ENCODE results near the gene ZNF689. TPM values are rescaled to one million over a fixed set of nuclear protein-coding genes. Genes with fewer than 3 reads are reported as not detected.

Gene ZNF689
- total RNA-seq, 1 experiment from 2014 or later, result 10.3 TPM

DNA sequence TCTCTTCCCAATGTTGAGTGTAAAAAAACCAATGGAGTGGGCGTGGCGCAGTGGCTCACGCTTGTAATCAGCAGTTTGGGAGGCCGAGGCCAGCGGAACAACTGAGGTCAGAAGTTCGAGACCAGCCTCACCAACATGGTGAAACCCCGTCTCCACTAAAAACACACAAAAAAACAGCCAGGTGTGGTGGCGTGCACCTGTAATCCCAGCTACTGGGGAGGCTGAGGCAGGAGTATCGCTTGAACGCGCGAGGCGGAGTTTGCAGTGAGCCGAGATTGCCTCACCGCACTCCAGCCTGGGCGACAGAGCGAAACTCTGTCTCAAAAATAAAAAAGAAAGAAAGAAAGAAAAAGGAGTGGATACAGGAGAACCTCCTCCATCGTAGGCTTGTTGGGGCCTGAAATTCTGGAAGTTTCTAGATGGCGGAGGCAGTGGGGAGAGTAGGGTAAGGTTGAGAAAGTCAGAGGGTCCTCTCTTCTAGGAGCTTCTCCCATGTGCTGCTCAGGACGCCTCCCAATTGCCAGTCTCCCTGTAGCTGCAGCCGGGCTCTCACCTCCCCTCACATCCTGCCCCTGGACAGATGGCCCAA, 51.3 kb downstream of the ZNF689 start:
- ChIA-PET POLR2A (interaction anchor here (0.8 to 2.4 kb wide), 9 partner anchors 9 to 141 kb away, joined by 3 to 21 read pairs (median 3); partner anchors contain the start of genes DCTPP1, ZNF688 and ZNF747), CTCF (interaction anchor here (0.8 to 1.3 kb wide), 6 partner anchors 13 to 149 kb away, joined by 3 to 6 read pairs (median 4); partner anchors contain the start of genes DCTPP1, ZNF688 and ZNF747), RAD21 (ENCODE audit: low non-redundant PET in 1 of 2, low total read pairs in 2 of 2, uncharacterized antibody in 2 of 2, unreplicated experiment in 2 of 2) (interaction anchor here (0.8 to 1.0 kb wide), 4 partner anchors 13 to 129 kb away, joined by 3 read pairs; partner anchors contain the start of genes DCTPP1 (in 1 of the 2), ZNF688 (in 1 of the 2) and ZNF747 (in 1 of the 2))
- no peaks in the 10 kb centered on the region for H3K9me2 ChIP-seq (ENCODE audit: insufficient read depth)
- H3K4me2 ChIP-seq (ENCODE audit: low read length), result peak overlapping the region; percentile 93
- ATAC-seq, result peak; percentile 23
- peak overlapping the region; percentile 85 for H3K27ac ChIP-seq (ENCODE audit: low read depth, low read length)
- intact Hi-C loops (cut with micrococcal nuclease), result no loop called here
- no peak for DNase-seq (ENCODE audit: low read depth, low spot score)
- H2AFZ ChIP-seq (ENCODE audit: low read depth, low read length, poor library complexity, severe bottlenecking), result peak overlapping the region; percentile 68
- no peaks in the 10 kb centered on the region for H4K20me1 ChIP-seq (ENCODE audit: insufficient read depth)
- H3K9ac ChIP-seq (ENCODE audit: low read length), result peak overlapping the region; percentile 93
- H3K79me2 ChIP-seq (ENCODE audit: insufficient read depth, low read length), result peaks cover 14% of the 10 kb centered on the region; the same call in 1 of the 2 replicates
- TF ChIP-seq, protein P1, sequence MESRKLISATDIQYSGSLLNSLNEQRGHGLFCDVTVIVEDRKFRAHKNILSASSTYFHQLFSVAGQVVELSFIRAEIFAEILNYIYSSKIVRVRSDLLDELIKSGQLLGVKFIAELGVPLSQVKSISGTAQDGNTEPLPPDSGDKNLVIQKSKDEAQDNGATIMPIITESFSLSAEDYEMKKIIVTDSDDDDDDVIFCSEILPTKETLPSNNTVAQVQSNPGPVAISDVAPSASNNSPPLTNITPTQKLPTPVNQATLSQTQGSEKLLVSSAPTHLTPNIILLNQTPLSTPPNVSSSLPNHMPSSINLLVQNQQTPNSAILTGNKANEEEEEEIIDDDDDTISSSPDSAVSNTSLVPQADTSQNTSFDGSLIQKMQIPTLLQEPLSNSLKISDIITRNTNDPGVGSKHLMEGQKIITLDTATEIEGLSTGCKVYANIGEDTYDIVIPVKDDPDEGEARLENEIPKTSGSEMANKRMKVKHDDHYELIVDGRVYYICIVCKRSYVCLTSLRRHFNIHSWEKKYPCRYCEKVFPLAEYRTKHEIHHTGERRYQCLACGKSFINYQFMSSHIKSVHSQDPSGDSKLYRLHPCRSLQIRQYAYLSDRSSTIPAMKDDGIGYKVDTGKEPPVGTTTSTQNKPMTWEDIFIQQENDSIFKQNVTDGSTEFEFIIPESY (IDR thresholded peaks at IDR 0.05; ENCODE audit: extremely low read depth, insufficient replicate concordance, low read length), result no peak
- TF ChIP-seq POLR2AphosphoS5 (IDR thresholded peaks at IDR 0.05; ENCODE audit: low read depth, low read length) (no peak), RAD21 (IDR thresholded peaks at IDR 0.05; ENCODE audit: low read depth) (no peak), SRF (IDR thresholded peaks at IDR 0.05; ENCODE audit: low read depth) (no peak), SP1 (IDR thresholded peaks at IDR 0.05; ENCODE audit: low read depth) (no peak), YY1 (IDR thresholded peaks at IDR 0.05; ENCODE audit: extremely low read depth, insufficient replicate concordance, low read depth, low read length) (no peak), EGR1 (IDR thresholded peaks at IDR 0.05; ENCODE audit: low read depth) (no peak), ZFX (IDR thresholded peaks at IDR 0.05) (no peak), CBX3 (IDR thresholded peaks at IDR 0.05; ENCODE audit: low read depth) (no peak), POLR2A (IDR thresholded peaks at IDR 0.05; ENCODE audit: borderline replicate concordance, extremely low read depth, insufficient read depth, insufficient read length) (no peak), SIN3A (IDR thresholded peaks at IDR 0.05; ENCODE audit: low read depth) (no peak), EZH2 (IDR thresholded peaks at IDR 0.05) (no peak), CEBPB (IDR thresholded peaks at IDR 0.05; ENCODE audit: low read depth) (no peak), EZH2phosphoT487 (IDR thresholded peaks at IDR 0.05; ENCODE audit: borderline replicate concordance) (no peak), ZNF274 (IDR thresholded peaks at IDR 0.05; ENCODE audit: low read depth, low read length) (no peak), ELF1 (IDR thresholded peaks at IDR 0.05; ENCODE audit: borderline replicate concordance, low read depth) (no peak)
- TF ChIP-seq, protein P2, sequence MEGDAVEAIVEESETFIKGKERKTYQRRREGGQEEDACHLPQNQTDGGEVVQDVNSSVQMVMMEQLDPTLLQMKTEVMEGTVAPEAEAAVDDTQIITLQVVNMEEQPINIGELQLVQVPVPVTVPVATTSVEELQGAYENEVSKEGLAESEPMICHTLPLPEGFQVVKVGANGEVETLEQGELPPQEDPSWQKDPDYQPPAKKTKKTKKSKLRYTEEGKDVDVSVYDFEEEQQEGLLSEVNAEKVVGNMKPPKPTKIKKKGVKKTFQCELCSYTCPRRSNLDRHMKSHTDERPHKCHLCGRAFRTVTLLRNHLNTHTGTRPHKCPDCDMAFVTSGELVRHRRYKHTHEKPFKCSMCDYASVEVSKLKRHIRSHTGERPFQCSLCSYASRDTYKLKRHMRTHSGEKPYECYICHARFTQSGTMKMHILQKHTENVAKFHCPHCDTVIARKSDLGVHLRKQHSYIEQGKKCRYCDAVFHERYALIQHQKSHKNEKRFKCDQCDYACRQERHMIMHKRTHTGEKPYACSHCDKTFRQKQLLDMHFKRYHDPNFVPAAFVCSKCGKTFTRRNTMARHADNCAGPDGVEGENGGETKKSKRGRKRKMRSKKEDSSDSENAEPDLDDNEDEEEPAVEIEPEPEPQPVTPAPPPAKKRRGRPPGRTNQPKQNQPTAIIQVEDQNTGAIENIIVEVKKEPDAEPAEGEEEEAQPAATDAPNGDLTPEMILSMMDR (IDR thresholded peaks at IDR 0.05 in 2 of 3, conservative IDR thresholded peaks at IDR 0.05 in 1 of 3; ENCODE audit: borderline replicate concordance in 1 of 3, insufficient read depth in 1 of 3, low read depth in 2 of 3, low read length in 2 of 3), result no peak
- TF ChIP-seq, protein P3, sequence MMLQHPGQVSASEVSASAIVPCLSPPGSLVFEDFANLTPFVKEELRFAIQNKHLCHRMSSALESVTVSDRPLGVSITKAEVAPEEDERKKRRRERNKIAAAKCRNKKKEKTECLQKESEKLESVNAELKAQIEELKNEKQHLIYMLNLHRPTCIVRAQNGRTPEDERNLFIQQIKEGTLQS (IDR thresholded peaks at IDR 0.05), result no peak
- BruUV-seq (replicated peaks), result TSS peak; percentile 87
- H3K4me3 ChIP-seq (replicated peaks in 1 of 2; ENCODE audit: low read depth in 1 of 2, low read length in 2 of 2), result peak overlapping the region; percentile 36 to 94
- H3K9me3 ChIP-seq (ENCODE audit: control insufficient read depth in 1 of 2, insufficient read depth in 1 of 2, low read depth in 1 of 2, low read length in 2 of 2), result no peaks in the 10 kb centered on the region
- H3K36me3 ChIP-seq (ENCODE audit: control insufficient read depth in 1 of 2, insufficient read depth in 2 of 2, low read length in 2 of 2), result peaks cover 4% of the 10 kb centered on the region in 2 experiments; a peak in 2 of 4 replicates
- peaks cover 10 to 21% of the 10 kb centered on the region in 2 experiments for H3K4me1 ChIP-seq (ENCODE audit: control insufficient read depth in 1 of 2, insufficient read depth in 2 of 2, low read length in 2 of 2)
- no peaks in the 10 kb centered on the region for H3K27me3 ChIP-seq (ENCODE audit: insufficient read depth, low read length)
